C1 segment of cervical spinal cord (tissue), 14 donors: ENCODE measurements around the gene NTM.
A peak's percentile ranks its signal among the peaks of the same experiment; 100 is the strongest.

Experiments used
- DNase-seq, 14 donors: peaks; one replicate each; lab custom pipeline; 2025; lab: John Stamatoyannopoulos, UW

Gene NTM

GRCh38 chr11:131712897-131713296 lies 342.5 kb downstream of the NTM start:
- no peak for DNase-seq

GRCh38 chr11:131713529-131714134 lies 343.2 kb downstream of the NTM start:
- no peak for DNase-seq

- no peak for DNase-seq
Measured at GRCh38 chr11:131717616-131718015, 347.2 kb downstream of the NTM start.

DNA sequence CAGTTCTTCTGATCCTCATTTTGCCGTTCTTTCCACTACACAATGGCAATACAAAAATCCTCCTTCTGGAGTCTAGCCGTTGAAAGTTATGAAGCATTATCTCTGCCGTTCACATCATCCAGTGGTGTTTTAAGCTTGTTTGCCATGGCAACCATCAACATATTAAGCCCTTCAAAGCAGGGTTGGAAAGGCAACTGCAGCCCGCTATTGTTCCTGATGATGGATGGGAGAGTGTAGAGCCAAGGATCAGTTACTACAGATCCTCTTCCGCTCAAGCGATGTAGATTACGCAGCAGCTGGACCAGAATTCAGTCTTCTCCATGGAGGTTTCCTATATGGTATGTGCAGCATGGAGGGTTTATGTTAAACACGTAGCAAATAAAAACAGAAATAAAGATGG lies 352.7 kb downstream of the NTM start:
- no peak for DNase-seq

GRCh38 chr11:131724436-131724975 lies 354.1 kb downstream of the NTM start:
- DNase-seq, result peak in 1 of 14 donors; percentile 81

- no peak for DNase-seq
Measured at GRCh38 chr11:131734871-131735270, 364.5 kb downstream of the NTM start.

- peak in 1 of 14 donors; percentile 34 for DNase-seq
Measured at GRCh38 chr11:131737357-131737756, 366.9 kb downstream of the NTM start.

DNA sequence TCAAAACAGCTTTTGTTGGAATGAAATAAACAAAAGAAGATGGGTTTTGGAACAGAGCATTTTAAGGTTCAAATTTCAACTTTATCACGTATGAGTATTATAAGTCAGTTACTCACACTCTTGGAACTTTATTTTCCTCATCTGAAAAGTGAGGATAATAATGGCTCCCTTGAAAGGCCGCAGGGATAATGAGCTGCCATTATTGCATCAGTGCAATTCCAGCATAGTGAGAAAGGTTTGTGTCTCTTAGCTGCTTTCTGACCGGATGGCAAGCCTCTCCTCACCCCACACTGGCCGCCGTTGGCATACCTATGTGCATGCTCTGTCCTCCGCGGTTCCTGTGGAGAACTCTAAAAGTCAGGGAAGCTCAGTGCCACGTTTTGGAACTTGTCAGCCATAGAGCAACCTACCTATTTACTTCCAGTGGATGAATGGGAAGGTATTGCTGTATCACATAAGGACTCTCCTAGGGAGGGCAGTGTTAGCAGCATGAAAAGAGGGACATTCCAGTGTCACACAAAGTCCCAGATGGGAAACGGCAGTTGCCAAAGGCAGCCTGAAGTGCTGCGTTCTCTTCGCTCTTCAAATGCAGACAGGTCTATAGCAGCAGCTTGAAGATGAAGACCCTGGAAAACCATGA lies 368.9 kb downstream of the NTM start:
- DNase-seq, result peak in 2 of 14 donors; percentile 67 to 90

DNA sequence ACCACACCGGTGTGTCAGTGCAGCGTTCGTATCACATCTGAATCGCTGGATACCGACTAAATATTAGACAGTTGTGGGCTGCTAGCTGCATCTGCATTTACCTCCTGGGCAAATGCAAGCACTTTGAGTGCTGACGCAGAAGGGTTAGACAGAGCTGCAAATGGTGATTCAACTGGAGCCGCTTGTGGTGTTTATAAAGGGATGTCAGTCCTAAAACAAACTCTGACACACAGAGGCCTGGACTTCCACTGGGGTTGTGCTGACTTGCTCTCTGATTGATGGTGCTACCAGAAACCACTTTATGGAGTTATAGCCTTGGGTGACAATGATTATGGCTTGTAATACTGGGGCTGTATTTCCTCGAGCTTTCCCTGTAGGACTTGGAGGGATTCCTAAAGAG lies 374.4 kb downstream of the NTM start:
- no peak for DNase-seq

DNA sequence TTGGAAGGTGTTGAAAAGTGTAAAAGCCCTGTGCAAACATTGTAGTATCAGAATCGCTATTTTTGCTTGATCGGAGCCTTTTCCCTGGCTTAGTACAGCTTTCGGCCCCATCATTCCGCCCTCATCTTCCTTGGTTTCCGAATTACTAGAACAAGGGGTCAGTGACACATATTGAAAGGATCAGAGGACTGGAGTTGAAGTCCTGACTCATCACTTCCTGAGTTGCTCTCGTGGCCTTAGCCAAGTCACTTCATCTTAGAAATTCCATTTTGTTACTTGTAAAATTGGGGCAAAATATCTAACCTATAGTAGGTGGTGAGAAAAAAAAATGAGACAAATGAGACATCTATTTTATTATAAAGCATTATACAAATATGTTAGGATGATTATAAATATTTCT lies 375.0 kb downstream of the NTM start:
- DNase-seq, result no peak

- peak in 1 of 14 donors; percentile 40 for DNase-seq
Measured at GRCh38 chr11:131746201-131746600, 375.8 kb downstream of the NTM start.

DNA sequence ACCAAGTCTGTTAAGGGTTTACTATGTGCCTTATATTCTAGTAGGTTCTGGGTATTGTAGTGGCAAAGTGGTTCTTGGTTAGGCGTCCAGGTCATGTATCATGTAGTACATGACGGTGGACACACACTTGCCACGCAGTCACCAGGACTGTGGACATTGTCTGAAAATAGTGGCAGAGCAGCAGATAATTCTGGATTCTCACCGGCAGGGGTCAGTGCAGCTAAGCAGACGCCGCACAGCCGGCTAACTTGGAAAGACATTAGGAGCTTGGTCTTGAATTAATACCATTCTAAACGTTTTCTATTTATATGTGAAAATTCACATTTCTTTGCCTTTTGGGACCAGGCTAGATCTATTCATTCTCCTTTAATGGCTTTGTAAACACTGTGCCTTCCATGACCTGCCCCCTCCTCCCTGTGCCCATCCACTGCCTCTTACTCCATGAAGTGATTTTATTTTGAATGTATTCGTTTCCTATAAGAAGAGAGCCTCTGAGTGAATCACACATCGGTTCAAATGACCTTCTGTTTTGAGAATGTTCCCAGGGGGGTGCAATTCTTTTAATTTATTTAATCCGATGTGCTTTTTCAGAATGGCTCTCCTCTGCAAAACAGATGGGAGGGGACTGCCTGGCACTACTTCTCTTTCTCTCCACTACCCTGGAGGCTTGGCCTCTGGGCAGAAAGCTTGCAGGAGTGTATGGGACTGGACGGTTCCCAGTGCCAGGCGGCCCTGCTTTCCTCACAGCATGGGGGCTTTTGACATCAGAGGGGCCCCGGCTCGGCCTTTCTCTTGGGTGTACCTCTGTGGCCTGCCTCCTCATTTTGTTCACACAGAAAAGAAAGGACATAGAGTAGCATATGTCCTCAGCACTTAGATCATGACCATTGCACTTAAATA lies 378.0 kb downstream of the NTM start:
- peak in 12 of 14 donors; percentile 30 to 84 (median 52) for DNase-seq

DNA sequence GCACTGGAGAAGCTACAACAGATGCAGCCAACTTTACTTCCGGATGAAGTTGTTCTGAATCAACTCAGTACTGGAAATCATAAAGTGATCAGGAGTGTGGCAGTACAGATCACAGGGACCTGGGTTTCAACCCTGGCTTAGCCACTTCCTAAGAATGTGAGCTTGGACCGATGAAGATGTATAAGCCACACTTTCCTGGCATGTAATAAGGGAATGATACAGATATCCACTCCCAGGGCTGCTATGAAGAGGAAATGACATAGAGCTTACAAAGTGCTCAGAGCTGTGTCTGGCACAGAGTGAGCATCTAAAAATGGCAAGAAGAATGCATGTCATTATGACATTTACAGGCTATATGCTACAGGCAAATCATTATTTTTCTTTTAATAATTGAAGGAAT lies 378.7 kb downstream of the NTM start:
- DNase-seq, result peak in 1 of 14 donors; percentile 50

- DNase-seq, result no peak
Measured at GRCh38 chr11:131750152-131750551, 379.7 kb downstream of the NTM start.

- no peak for DNase-seq
Measured at GRCh38 chr11:131750692-131751091, 380.3 kb downstream of the NTM start.

DNA sequence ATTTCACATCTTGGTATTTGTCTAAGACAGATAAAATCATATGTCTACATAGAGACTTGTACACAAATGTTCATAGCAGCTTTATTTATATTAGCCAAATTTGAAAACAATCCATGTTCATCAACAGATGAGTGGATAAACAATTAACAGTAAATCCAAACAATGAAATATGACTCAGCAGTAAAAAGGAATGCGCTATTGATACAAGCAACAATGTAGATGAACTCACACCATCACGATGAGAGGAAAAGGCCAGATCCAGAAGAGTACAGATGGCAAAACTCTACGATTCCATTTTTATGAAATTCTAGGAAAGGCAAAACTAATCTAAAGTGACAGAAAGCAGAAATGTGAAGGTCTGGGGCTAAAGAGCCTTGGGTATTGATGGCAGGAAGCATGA lies 384.3 kb downstream of the NTM start:
- no peak for DNase-seq

- DNase-seq, result no peak
Measured at GRCh38 chr11:131756479-131757110, 386.2 kb downstream of the NTM start.

GRCh38 chr11:131758726-131759125 lies 388.3 kb downstream of the NTM start:
- no peak for DNase-seq

- DNase-seq, result no peak
Measured at GRCh38 chr11:131759140-131759539, 388.7 kb downstream of the NTM start.

GRCh38 chr11:131760091-131761061 lies 390.0 kb downstream of the NTM start:
- DNase-seq, result no peak
